Epithelial cell of esophagus (primary cell): ENCODE data around the gene DST.

Experiments
- DNase-seq: peaks from one replicate; pipeline ENCODE4 v3.0.0; 2010; ENCODE audit warnings: low read depth
- H3K4me3 ChIP-seq: 2 replicates; pipeline ENCODE4 v1.5.1; 2011; ENCODE audit warnings: mild to moderate bottlenecking, low read length, control low read depth
- CTCF ChIP-seq: IDR thresholded peaks from 2 replicates; pipeline ENCODE4 v1.5.1; 2011; ENCODE audit warnings: low read depth, mild to moderate bottlenecking, low read length, control low read depth, inconsistent platforms; ENCODE audit not compliant: insufficient read depth; ENCODE audit errors: missing control alignments

Gene DST

GRCh38 chr6:56510984-56511531, 131.6 kb downstream of the DST start:
- TF ChIP-seq CTCF = no peak
- DNase-seq = no peak
- H3K4me3 ChIP-seq = no peak overlapping the region

DNA sequence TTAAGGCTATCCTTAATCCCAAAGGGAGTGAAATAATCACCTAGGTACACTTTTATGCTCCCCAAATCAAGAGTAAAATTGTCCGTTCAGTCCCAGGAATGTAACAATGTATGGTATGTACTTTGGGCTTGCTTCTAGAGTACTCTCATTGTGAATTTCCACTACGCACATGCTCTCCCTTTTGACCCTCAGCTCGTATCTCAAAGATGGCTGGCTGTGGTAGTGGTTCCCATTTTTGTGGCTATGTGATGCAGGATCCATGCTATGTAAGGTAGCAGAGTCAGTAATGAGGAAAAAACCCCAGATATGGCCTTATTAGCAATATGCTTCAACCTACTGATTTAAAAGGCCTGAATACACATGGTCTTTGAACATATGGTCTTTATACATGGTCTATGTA, 133.7 kb downstream of the DST start:
- H3K4me3 ChIP-seq = no peak overlapping the region
- TF ChIP-seq CTCF = no peak
- no peak for DNase-seq

- DNase-seq = no peak
- H3K4me3 ChIP-seq = no peak overlapping the region
- TF ChIP-seq CTCF = no peak
Observed at GRCh38 chr6:56507517-56507916, 135.2 kb downstream of the DST start.

- no peak for TF ChIP-seq CTCF
- DNase-seq = no peak
- H3K4me3 ChIP-seq = no peak overlapping the region
Observed at GRCh38 chr6:56505512-56506260, 137.0 kb downstream of the DST start.

DNA sequence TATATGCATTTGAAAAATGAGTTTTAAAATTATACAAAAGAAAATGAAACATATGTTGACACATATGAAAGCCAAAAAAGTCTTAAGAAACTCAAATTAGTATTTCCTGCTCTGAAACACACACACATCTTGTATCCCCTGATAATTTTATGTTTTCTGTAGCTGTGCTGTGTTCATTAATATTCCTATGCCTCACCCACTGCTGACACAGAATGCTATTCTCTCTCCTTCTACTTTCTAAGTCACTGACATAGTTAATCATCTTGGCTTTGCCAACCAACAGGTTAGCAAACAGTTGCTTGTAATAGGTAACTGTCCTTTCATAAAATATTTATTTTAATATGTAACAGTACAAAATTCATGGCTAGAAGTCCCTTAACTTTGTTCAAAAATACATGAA, 140.7 kb downstream of the DST start:
- TF ChIP-seq CTCF = no peak
- no peak overlapping the region for H3K4me3 ChIP-seq
- no peak for DNase-seq

DNA sequence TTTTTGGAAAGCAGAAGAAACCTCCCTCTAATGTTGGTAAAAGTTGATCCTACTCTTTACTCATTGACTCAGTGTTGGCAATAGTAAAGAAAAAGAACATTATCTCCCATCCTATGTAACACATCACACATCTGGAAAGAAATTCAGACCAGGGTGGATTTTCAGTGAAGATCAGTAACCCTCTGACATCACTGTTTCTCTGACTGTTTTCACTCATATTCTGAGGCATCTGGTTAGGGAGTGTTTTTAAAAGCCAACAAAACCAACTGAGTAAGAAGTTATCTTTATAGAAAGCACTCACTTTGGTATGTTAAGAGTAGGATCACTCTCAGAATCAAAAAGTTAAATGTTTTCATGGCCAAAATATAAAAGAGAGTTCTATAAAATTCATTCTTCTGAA, 143.6 kb downstream of the DST start:
- H3K4me3 ChIP-seq = no peak overlapping the region
- no peak for DNase-seq
- TF ChIP-seq CTCF = no peak

GRCh38 chr6:56497691-56498090, 145.0 kb downstream of the DST start:
- no peak overlapping the region for H3K4me3 ChIP-seq
- no peak for TF ChIP-seq CTCF
- DNase-seq = no peak
